HG03469 (cell line): ENCODE measurements around the gene C4orf46.
A peak's percentile ranks its signal among the peaks of the same experiment; 100 is the strongest.

Source experiments
- ATAC-seq: cut with Tn5 transposase; IDR thresholded peaks from one replicate; pipeline ENCODE4 v1.9.1; 2021; ENCODE audit warnings: mild to moderate bottlenecking, moderate library complexity, moderate number of reproducible peaks; ENCODE audit not compliant: unreplicated experiment

The C4orf46 gene

GRCh38 chr4:158656439-158656838, 15.2 kb downstream of the C4orf46 start:
- ATAC-seq, result no peak

- no peak for ATAC-seq
Measured at GRCh38 chr4:158652920-158653319, 18.8 kb downstream of the C4orf46 start.

DNA sequence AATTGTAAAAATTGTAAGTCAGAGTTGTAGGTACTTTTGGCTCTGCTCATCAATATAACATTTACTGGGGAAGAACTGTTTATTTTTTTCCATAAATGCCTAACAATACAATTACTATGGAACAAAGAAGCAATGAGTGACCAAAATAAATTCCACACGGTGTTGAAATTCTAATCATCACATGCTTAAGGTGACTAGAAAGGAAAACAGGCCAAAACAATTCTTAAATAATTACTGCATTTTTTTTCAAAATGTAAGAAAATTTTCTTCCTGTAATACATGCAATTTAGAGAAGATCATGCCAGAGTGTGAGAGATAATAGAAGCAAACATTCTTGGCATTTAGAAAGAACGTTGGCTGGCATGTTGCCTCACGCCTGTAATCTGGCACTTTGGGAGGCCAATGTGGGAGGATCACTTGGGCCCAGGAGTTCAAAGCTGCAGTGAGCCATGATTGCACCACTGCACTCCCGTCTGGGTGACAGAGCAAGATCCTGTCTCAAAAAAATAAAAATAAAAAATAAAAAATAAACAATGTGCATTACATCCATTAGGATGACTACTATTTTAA, 22.5 kb downstream of the C4orf46 start:
- no peak for ATAC-seq

DNA sequence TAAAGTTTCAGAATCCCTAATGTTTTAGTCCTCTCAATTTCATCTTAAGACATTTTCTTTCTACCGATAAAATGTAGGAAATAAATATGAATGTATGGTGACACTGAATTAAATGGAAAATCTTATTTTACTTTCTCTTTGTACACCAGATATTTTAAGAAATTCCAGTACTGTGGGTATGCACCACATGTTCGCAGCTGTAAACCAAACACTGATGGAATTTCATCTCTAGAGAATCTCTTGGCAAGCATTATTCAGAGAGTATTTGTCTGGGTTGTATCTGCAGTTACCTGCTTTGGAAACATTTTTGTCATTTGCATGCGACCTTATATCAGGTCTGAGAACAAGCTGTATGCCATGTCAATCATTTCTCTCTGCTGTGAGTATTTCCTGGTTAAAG, 26.9 kb downstream of the C4orf46 start:
- ATAC-seq, result no peak

- no peak for ATAC-seq
Measured at GRCh38 chr4:158644356-158644755, 27.3 kb downstream of the C4orf46 start.

GRCh38 chr4:158636619-158637018, 35.1 kb downstream of the C4orf46 start:
- ATAC-seq, result no peak

DNA sequence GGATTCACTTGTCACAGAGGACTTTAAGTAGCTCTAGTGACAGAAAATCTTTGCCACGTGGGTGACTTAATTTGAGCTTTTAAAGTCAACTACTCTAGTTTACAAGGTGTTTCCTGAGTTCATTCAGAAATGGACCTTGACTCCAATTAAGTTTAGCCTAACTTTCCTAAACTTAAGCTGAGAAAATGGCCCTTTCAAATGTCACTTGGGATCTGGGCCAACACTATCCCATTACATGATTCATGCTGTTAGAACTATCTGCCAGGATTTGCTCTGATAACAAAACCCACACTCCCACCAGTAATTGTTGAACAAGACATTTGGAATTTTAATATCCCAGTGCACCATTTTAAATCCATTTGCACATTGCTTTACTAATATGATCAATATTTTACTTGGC, 40.8 kb downstream of the C4orf46 start:
- no peak for ATAC-seq

- ATAC-seq, result no peak
Measured at GRCh38 chr4:158625544-158625943, 46.1 kb downstream of the C4orf46 start.

GRCh38 chr4:158624889-158625478, 46.7 kb downstream of the C4orf46 start:
- ATAC-seq, result peak; percentile 96

DNA sequence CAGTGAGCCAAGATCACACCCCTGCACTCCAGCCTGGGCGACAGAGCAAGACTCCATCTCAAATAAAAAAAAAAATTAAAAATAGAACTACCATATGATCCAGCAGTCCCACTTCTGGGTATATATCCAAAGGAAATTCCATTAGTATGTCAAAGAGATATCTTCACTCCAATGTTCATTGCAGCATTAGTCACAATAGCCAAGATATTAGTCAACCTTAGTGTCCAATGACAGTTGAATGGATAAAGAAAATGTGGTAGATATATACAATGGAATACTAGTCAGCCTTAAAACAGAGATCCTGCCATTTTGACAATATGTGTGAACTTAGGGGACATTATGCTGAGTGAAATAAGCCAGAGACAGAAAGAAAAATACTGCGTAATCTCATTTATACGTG, 49.4 kb downstream of the C4orf46 start:
- no peak for ATAC-seq

- ATAC-seq, result no peak
Measured at GRCh38 chr4:158621729-158622128, 50.0 kb downstream of the C4orf46 start.

- ATAC-seq, result no peak
Measured at GRCh38 chr4:158617956-158618355, 53.7 kb downstream of the C4orf46 start.
